Brain microvascular endothelial cell (primary cell): ENCODE measurements around the gene C1QL4.

Source experiments
- DNase-seq: peaks from one replicate; pipeline ENCODE4 v3.0.0-alpha.2; 2020
- H3K27ac ChIP-seq: fragments of 250-450 bp; sonication (Bioruptor Pico); 2 replicates; pipeline ENCODE4 v1.5.1; 2020; ENCODE audit warnings: mild to moderate bottlenecking, moderate library complexity
- H3K27me3 ChIP-seq: fragments of 250-450 bp; sonication (Bioruptor Pico); replicated peaks from 2 replicates; pipeline ENCODE4 v1.5.1; 2020; ENCODE audit warnings: mild to moderate bottlenecking
- H3K36me3 ChIP-seq: fragments of 250-450 bp; sonication (Bioruptor Pico); replicated peaks from 2 replicates; pipeline ENCODE4 v1.5.1; 2020; ENCODE audit warnings: mild to moderate bottlenecking
- H3K4me3 ChIP-seq: 2 replicates; pipeline ENCODE4 v1.5.1; 2011; ENCODE audit warnings: low read depth, mild to moderate bottlenecking, control low read depth, low read length, moderate library complexity
- CTCF ChIP-seq: IDR thresholded peaks from 2 replicates; pipeline ENCODE4 v1.5.1; 2011; ENCODE audit warnings: low read depth, mild to moderate bottlenecking, moderate library complexity, low read length, control low read depth, inconsistent platforms; ENCODE audit errors: missing control alignments
- in situ Hi-C: cut with HindIII; loops from 2 replicates; pipeline ENCODE4 v1.10.0; 2017; ENCODE audit warnings: low sequenced_read_pairs, low pct_ligation_motif_present

Gene C1QL4

GRCh38 chr12:49296034-49296835 lies 40.8 kb downstream of the C1QL4 start:
- Histone ChIP-seq H3K36me3 (no peaks in the 10 kb centered on the region), H3K27ac (no peak overlapping the region), H3K27me3 (peaks cover 32% of the 10 kb centered on the region), H3K4me3 (no peak overlapping the region)
- TF ChIP-seq CTCF: peak; percentile 81
- no peak for DNase-seq
- in situ Hi-C loops: no loop called here

GRCh38 chr12:49295082-49295936 lies 41.7 kb downstream of the C1QL4 start, which contains the start of gene PRPH:
PRPH (plus strand) TSS chr12:49295147; CDS start chr12:49295201, 54 bp downstream.
- Histone ChIP-seq H3K4me3 (no peak within 1 kb of the TSS), H3K27ac (no peak within 1 kb of the TSS), H3K36me3 (no peaks in the 10 kb centered on the region), H3K27me3 (peaks cover 32% of the 10 kb centered on the region)
- TF ChIP-seq CTCF: no peak
- no peak for DNase-seq
- in situ Hi-C loops: no loop called here

- no peak overlapping the region for H3K27ac ChIP-seq
- in situ Hi-C loops: no loop called here
- DNase-seq: no peak
- no peak for TF ChIP-seq CTCF
- H3K36me3 ChIP-seq: no peaks in the 10 kb centered on the region
- H3K4me3 ChIP-seq: no peak overlapping the region
- H3K27me3 ChIP-seq: peaks cover 32% of the 10 kb centered on the region
These were observed 42.2 kb downstream of the C1QL4 start for GRCh38 chr12:49294804-49295081.

GRCh38 chr12:49294086-49294803 lies 42.7 kb downstream of the C1QL4 start:
- no peak overlapping the region for H3K4me3 ChIP-seq
- no peak overlapping the region for H3K27ac ChIP-seq
- H3K36me3 ChIP-seq: no peaks in the 10 kb centered on the region
- no peak for DNase-seq
- TF ChIP-seq CTCF: no peak
- in situ Hi-C loops: no loop called here
- peaks cover 32% of the 10 kb centered on the region for H3K27me3 ChIP-seq

- no peaks in the 10 kb centered on the region for H3K36me3 ChIP-seq
- no peak overlapping the region for H3K4me3 ChIP-seq
- no peak for DNase-seq
- TF ChIP-seq CTCF: no peak
- peaks cover 32% of the 10 kb centered on the region for H3K27me3 ChIP-seq
- H3K27ac ChIP-seq: no peak overlapping the region
- in situ Hi-C loops: no loop called here
These were observed 43.7 kb downstream of the C1QL4 start for GRCh38 chr12:49293056-49293956.
